Measurements from ENCODE around the gene CRABP1.

- no peak for TF ChIP-seq REST (IDR thresholded peaks at IDR 0.05; ENCODE audit: low read depth, low read length)
- no peak for TF ChIP-seq CTCF (IDR thresholded peaks at IDR 0.05 in 2 of 3, conservative IDR thresholded peaks at IDR 0.05 in 1 of 3; ENCODE audit: control insufficient read depth in 2 of 3, extremely low read depth in 1 of 3, insufficient read depth in 1 of 3, low read depth in 3 of 3, low read length in 3 of 3)
- TF ChIP-seq POLR2A (IDR thresholded peaks at IDR 0.05; ENCODE audit: low read depth, low read length) = no peak
Observed at GRCh38 chr15:78324144-78324543, 16.0 kb upstream of the CRABP1 start.

Data from GM12878 (cell line).